Stimulated activated CD4-positive, alpha-beta T cell treated with anti-CD3 and anti-CD28 coated beads, Interleukin-1b, Interleukin-23, amount 100 ng/mL, for 4 hours (primary cell): Measurements from ENCODE around the gene TBL2.
"Not testable (repeated sequence)": the region's sequence is repeated elsewhere in the genome, so short reads cannot be mapped to it uniquely, and the experiment has no call there.

Experiments used
- DNase-seq, 2 donors: peaks; one replicate each; pipeline ENCODE4 v3.0.0-alpha.2; 2020; ENCODE audit warnings: low read depth in 2 of 2

Gene TBL2, protein sequence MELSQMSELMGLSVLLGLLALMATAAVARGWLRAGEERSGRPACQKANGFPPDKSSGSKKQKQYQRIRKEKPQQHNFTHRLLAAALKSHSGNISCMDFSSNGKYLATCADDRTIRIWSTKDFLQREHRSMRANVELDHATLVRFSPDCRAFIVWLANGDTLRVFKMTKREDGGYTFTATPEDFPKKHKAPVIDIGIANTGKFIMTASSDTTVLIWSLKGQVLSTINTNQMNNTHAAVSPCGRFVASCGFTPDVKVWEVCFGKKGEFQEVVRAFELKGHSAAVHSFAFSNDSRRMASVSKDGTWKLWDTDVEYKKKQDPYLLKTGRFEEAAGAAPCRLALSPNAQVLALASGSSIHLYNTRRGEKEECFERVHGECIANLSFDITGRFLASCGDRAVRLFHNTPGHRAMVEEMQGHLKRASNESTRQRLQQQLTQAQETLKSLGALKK

DNA sequence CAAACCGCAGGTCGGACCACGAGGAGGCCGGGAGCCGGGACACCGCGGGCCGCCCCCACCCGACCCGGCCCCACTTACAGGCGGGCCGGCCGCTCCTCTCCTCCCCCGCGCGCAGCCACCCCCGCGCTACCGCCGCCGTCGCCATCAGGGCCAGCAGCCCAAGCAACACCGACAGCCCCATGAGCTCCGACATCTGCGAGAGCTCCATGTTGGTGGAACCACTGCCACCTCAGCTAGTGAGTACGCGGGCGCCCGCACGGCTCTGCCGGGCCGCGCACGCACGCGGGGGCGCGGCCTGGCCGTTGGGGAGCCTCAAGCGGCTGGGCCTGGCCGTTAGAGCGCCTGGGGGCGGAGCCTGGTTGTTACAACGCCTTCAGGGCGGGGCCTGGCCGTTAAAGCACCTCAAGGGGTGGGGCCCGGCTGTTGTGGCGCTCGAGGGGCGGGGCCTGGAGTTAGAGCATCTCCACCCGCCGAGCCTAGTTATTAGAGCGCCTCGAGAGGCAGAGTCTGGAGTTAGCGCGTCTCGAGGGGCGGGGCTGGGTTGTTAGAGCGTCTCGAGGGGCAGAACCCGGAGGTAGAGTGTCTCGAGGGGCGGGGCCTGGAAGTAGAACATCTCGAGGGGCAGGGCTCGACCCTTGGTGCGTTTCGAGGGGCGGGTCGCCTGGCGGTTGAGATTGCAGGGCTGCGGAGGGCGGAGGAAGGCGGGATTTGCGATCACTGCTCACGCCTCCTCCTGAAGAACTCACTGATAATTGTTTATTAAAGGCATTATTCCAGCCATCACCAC is at the start of gene TBL2:
TSS of gene TBL2 (minus strand) at position 238 of the 787 bp plus-strand sequence. CDS start at position 208, 30 bp downstream.
- DNase-seq: peak; percentile 96 to 99

DNA sequence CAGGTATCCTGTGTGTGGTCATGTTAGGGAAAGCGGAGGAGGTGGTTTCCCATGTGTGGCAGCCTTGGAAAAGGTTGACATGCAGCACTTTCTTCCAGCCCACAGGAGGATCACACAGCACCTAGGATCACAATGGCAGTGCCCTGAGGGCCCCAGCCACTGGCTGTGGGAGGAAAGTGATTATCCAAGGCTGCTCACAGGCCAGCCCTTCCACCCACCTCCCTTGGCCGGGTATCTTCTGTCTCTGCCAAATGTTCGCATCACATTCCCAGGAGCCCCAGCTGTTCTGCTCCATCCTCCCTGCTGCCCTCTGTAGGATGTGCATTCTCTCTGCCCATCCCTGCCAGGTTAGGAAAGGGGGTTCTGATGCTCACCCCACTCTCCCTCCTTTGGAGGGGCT is 48.4 kb upstream of the TBL2 start:
- DNase-seq: no peak

DNA sequence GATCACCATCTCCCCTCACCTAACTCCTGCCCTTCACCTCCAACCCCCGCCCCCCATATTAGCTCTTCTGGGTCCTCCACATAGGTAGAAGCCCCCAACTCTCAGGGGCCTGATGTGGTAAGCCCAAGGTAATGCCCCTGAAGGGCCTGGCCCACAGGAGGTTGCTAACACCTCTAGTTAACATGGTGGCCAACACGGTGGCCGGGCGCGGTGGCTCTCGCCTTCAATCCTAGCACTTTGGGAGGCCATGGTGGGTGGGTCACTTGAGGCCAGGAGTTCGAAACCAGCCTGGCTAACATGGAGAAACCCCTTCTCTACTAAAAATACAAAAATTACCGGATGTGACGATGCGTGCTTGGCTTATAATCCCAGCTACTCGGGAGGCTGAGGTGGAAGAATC is 46.9 kb upstream of the TBL2 start:
- no peak for DNase-seq

DNA sequence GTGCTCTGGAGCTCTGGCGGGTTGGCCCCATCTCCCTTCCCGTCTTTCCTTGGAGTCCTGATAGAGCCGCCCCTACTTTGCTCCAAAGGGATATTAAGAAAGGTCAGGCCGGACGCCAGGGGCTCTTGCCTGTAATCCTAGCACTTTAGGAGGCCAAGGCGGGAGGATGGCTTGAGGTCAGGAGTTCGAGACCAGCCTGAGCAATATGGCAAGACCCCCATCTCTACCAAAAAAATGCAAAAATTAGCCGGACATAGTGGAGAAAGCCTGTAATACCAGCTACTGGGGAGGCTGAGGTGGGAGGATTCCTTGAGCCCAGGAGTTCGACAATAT is 46.3 kb upstream of the TBL2 start:
- DNase-seq: no peak

DNA sequence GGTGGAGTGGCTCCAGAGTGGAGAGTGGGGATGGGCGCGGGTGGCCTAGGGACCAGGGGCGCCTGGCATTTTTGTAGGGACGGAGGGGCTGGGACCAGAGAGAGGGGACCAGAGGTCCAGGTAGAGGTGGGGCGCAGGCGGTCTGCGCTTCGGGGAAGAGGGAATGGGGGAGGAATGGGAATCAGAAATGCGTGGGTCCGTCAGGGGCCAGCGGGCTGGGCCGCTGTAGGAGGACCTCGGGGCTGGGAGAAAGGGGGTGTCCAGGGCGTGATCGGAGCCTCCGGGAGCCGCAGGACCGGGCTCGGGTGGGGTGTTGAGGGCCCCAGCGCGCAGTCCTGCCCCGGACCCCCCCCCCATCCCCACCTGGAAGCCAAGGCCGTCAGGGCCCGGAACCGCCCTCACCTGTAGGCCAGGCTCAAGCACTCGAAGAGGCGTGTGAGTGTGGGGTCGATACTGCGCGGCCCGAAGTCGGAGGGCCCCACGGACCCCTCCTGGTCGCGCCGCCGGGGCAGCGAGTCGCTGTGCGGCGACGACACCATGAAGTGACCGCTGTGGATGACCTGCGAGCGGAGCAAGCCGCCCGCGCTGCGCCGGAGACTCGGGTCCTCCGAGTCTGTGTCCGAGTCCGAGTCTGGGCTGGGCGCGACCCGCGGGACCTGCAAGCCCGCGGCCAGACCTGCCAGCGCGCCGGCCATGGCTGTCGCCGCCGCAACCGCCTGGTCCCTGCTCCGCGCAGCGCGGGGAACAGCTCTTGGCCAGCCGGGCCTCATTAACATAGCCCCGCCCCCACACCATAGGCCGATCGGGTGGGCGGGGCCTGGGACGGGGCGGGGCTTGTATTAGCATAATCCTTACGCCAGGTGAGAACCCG is 45.7 kb upstream of the TBL2 start, which contains the start of gene MLXIPL:
TSS of gene MLXIPL (minus strand) at position 725 of the 871 bp plus-strand sequence. CDS start at position 695, 30 bp downstream.
- peak; percentile 34 to 60 for DNase-seq

DNA sequence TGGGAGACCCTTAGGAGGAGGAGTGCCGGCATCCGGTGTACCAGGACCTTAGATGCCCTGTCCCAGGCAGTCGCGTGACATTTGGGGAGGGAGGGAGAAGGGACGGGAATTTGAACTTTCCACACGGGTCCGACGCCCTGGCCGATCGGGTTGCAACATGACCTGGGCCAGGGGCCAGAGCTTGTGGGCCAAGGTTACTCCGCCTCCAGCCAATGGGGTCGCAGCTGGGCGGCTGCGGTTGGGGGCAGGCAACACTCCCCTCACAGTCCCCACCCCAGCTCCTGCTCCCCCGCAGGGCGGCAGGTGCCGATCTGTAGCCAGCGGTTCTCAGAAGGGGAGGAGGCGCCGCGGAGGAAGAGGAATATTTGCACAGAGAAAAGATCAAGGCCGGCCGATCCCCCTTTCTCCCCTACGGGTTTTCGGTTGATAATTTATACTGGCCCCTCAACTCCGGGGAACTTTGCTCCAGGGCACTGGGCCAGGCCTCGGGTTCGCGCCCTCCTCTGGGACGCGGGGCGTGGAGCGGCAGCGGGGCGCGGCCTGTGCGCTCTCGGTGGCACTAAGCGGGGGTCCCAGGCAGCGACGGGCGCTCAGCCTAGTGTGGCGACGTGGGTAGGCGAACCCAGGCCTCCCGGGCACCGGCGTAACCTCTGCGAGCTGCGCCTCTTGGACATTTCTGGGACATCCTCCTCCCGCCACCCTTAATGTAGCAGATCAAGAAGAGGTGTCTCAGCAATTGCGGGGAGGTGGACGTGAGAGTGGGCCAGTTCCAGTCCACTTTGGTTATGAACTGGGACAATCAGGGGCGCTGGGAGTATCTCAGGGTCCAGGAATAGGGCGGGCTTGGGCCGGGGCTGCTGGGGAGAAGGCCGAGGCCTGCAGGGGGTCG is 44.8 kb upstream of the TBL2 start:
- DNase-seq: no peak

DNA sequence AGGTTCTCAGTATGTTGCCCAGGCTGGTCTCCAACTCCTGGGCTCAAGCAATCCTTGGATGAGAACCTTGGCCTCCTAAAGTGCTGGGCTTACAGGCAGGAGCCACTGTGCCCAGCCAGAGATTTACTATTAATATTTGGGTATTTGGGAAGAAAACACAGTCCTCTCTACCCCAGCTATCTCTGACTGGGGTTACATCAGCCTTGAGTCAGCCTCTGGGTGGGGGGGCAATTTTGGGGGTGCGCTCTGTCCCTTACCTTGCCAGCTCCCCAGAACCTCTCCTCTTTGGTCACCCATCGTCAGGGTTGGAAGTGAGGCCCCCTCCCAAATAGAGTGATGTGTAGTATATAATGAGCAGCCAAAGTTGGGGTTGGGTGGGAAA is 44.1 kb upstream of the TBL2 start:
- DNase-seq: no peak

DNA sequence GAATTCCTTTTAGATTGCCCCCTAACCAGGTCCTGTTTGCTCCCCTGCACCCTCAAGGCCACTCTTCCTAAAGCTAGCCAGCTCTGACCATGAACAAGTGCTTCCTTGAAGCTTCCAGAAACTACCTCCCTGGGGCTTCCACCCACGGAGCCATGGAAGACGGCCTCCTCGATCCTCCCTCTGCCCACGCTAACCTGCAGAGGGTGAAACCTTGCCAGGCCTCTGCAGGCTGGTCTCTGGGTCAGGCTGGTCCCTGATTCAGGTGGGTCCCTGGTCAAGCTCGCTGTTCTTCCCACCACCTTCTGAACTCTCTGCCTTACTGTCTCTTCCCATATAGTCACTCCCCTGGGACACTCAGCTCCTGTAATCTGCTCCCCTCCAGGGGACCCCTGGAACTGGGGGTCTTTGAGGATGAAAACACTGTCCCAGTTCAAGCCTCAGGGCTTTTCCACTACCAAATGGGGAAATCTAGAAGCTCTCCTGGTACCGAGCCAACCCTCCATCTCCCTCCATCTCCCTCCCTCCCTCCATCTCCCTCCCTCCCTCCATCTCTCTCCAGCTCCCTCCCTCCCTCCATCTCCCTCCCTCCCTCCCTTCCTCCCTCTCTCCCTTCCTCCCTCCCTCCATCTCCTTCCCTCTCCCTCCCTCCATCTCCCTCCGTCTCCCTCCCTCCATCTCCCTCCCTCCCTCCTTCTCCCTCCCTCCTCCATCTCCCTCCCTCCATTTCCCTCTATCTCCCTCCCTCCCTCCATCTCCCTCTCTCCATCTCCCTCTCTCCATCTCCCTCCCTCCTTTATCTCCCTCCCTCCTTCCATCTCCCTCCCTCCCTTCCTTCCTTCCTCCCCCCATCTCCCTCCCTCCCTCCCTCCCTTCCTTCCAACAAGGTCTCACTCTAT is 43.0 kb upstream of the TBL2 start:
- DNase-seq: no peak

DNA sequence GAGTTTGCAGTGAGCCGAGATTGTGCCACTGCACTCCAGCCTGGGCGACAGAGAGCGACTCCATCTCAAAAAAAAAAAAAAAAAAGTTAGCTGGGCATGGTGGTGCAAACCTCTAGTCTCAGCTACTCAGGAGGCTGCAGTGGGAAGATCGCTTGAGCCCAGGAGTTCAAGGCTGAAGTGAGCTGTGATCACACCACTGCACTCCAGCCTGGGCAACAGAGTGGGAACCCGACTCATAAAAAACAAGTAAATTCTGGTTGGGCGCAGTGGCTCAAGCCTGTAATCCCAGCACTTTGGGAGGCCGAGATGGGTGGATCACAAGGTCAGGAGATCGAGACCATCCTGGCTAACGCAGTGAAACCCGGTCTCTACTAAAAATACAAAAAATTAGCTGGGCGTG is 41.0 kb upstream of the TBL2 start:
- DNase-seq: not testable (repeated sequence)

DNA sequence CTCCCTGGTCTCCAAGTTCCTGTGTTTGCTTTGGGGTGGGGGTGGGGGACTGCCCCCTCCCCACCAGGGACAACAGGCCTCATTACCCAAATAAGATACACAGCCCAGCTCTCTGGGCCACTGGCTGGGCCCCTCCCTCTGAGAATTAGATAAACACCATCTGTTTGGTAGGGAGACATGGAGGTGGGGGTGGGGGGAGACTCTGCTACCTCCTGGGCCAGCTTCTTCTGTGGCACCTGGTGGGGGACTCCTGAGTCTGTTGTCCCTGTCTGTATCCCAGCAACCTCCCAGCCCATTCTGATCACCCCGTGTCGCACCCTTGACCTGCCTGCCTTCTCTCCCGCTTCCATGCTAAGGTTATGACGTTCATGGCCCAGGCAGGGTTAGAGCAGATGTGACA is 40.2 kb upstream of the TBL2 start:
- DNase-seq: no peak

DNA sequence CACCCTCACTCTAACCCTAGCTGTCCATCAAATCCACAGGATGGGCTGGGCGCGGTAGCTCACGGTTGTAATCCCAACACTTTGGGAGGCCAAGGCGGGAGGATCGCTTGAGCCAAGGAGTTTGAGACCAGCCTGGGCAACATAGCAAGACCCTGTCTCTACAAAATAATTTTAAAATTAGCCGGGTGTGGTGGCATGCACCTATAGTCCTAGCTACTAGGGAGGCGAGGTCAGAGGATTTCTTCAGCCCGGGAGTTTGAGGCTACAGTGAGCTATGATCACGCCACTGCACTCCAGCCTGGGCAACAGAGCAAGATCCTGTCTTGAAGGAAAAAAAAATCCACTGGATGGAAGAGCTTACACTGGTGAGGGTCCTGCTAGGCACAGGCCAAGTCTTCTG is 39.1 kb upstream of the TBL2 start:
- not testable (repeated sequence) for DNase-seq

DNA sequence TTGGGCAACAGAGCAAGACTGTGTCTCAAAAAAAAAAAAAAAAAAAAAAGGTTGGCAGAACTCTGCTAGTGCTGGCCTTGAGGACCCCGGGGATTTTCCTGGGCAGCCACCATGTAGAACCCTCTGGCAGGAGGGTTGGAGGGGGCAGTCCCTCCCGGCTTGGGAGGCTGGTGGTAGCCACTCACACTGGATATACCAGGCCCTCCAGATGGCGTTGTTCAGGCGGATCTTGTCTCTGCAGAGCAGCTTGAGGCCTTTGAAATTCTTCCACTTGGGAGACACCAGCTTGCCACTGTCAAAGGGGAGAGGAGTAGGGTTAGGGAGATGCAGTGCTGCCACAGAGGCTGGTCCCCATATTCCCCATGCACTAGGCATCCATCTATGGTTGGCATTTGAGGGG is 37.5 kb upstream of the TBL2 start:
- DNase-seq: no peak

DNA sequence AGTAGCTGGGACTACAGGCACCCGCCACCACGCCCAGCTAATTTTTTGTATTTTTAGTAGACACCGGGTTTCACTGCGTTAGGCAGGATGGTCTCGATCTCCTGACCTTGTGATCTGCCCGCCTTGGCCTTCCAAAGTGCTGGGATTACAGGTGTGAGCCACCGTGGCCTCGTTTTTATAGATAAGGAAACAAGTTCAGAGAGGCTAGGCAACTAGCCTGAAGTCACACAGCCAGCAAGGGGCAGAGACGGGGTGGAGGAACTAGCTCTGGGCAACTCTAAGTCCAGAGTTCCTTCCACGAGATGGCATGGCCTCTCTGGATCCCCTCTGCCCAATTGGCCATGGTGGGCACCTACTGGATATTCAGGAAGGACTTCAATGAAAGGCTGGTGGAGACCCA is 36.6 kb upstream of the TBL2 start:
- DNase-seq: not testable (repeated sequence)

DNA sequence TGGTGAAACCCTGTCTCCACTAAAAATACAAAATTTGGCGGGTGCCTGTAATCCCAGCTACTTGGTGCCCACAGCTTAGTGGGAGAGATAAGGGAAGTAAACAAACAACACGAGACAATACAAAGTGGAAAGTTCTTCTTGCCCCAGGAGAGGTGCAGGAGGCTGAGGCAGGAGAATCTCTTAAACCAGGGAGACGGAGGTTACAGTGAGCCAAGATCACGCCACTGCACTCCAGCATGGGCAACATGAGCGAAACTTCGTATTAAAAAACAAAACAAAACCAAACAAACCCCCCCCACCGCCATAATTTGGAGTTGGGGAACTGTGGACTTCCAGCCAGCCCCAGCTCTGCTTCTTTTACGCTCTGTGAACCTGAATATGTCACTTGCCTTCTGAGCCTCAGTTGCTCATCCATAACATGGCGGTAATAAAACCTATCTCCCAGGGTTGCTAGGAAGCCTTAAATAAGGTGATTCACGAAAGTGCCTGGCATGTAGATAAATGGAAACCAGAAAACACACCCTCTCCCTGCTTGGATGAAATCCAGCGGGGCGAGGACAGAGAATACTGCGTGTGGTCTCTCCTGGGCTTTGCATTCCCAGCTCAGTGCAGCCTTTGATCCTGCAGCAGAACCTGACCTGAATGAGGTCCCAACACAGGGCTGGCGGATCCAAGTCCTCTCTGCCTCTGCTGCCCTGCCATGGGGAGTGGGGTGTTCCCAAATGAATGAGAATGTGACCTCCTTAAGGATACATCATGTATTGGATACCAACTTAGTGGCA is 35.8 kb upstream of the TBL2 start:
- no peak for DNase-seq

DNA sequence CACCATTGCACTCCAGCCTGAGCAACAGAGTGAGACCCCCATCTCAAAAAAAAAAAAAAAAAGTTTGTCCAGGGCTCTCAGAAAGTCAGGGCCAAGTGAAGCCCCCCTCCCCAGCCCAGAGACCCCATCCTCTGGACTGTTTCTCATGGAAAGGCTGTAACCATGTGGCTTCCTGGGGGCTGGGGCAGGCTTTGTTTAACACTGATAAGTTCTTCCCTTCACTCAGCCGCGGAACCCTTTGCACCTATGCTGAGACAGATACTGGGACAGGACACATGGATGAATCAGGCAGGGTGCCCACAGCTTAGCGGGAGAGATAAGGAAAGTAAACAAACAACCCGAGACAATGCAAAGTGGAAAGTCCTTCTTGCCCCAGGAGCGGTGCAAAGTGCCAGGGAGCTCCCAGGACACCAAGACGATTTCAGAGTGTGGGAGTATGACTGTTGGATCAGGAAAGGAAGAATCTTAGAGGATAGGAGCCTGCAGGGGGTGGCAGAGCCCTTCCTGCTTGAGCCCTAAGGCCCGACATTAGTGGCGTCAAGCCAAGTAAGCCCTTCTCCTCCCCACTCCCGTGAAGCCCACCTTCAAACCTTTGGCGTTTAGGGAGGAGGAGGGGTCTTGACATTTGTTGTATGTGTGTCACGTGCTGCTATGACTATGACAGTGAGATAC is 34.4 kb upstream of the TBL2 start:
- DNase-seq: no peak

DNA sequence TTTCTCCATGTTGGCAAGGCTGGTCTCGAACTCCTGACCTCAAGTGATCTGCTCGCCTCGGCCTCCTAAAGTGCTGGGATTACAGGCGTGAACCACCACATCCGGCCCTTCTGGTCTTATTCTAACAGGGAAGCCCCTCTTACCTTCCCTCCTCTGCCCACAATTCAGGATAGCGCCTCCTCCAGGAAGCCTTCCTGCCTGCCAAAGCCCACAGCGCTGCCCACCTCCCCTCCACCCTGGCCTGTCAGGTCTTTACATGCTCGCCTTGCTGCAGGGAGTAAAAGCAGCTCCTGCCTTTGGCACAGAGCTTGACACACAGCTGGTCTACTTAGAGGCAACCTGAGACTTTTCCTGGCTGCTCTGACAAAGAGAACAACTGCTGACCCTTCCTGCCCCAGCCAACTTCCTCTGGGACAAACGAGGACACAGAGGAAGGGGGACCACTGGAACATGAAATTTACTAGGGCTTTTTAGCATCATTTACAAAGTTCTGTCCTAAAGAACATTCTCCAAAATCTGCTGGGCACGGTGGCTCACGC is 32.7 kb upstream of the TBL2 start:
- no peak for DNase-seq

DNA sequence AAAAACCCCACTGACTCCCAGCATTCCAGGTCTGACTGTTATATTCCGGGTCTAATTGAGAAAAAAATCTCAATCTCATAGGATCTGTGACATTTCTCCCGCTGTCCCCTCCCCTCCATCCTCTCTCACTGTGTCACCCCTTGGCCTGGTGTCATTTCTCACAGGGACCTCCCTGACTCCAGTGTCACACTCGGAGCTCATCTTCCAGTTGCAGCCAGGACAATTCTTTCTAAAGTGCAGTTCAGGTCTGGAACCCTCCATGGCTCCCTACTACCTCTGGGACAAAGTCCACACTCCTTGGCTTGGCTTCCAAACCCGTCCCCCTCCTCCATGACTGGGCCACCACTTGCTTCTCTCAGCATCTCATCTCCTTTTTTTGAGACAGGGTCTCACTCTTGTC is 31.7 kb upstream of the TBL2 start:
- DNase-seq: no peak

DNA sequence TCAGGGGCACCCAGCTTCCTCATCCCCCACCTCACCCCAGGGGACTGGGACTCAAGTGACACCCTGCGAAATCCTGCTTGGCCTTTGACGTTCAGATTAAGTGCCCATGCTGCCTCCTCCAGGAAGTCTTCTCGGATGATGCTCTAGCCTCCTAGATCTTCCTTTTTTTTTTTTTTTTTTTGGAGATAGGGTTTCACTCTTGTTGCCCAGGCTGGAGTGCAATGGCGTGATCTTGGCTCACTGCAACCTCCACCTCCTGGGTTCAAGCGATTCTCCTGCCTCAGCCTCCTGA is 29.3 kb upstream of the TBL2 start:
- DNase-seq: not testable (repeated sequence)
